Activated T-helper 1 cell treated with anti-CD3 and anti-CD28 coated beads, Interleukin-2, amount 50 U/mL, for 16 hours (primary cell): Measurements from ENCODE around the gene ZNF654.
"Not testable (repeated sequence)": the region's sequence is repeated elsewhere in the genome, so short reads cannot be mapped to it uniquely, and the experiment has no call there.

Experiments used
- DNase-seq, 2 donors: peaks; one replicate each; pipeline ENCODE4 v3.0.0-alpha.2; 2020; ENCODE audit warnings: low read depth in 1 of 2, low spot score in 1 of 2

Gene ZNF654

DNA sequence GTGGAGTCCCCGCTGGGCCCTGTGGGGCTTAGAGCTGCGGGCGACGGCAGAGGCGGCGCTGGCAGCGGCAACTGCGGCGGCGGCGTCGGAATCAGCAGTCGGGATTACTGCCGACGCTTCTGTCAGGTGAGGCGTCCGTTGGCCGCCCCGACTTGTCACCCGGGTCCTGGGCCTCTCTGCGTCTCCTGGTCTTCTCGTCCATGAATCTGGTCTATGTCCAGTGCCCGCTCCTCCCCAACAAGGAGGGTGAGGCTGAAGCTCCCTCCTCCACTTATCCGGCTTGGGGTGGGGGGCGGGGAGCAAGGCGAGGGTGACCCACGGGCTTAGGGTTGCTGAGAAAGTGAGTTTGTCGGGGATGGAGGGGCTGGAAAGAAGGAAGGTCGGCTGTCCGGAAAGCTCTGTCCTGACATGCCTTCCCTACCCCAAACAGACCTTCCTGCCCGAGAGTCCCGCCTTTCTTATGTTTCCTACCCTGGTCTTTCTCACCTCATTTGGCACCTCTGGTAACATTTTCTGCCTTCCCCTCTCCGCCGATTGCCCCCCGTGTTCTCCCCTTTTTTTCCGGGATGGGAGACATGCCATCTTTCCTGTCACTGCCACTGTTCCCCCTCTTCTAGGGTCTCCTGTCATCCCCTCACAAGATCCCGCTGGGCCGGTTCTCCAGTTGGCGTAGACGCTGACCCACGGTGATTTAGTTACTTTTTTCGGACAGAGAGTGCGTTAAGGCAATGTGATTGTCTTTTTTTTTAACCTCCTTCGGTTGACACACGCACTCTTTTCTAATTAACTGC lies 520 bp downstream of the ZNF654 start:
- no peak for DNase-seq

DNA sequence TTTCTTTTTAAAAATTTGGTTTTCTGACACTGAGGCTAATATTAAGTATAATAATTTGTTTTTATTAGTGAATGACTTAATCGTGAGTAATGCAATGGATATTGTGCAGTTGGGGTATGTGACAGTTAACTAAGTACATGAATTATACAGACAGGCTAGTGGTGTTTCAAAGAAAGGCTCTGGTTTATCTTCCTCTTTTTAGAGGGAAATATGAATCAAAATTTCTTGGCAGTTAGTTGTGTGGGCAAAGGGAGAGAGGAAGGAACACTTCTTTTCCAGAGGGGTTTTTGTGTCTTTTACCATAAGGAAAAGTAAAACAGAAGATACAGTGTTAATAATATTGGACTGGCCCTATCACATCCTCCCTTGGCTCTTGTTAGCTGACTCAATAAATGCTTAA lies 2.7 kb downstream of the ZNF654 start:
- no peak for DNase-seq

GRCh38 chr3:88075072-88075471 lies 16.0 kb downstream of the ZNF654 start:
- no peak for DNase-seq

GRCh38 chr3:88075497-88075896 lies 16.4 kb downstream of the ZNF654 start:
- DNase-seq: no peak

- no peak for DNase-seq
These were observed 17.7 kb downstream of the ZNF654 start for GRCh38 chr3:88076712-88077111.

- no peak for DNase-seq
These were observed 19.9 kb downstream of the ZNF654 start for GRCh38 chr3:88078932-88079331.

DNA sequence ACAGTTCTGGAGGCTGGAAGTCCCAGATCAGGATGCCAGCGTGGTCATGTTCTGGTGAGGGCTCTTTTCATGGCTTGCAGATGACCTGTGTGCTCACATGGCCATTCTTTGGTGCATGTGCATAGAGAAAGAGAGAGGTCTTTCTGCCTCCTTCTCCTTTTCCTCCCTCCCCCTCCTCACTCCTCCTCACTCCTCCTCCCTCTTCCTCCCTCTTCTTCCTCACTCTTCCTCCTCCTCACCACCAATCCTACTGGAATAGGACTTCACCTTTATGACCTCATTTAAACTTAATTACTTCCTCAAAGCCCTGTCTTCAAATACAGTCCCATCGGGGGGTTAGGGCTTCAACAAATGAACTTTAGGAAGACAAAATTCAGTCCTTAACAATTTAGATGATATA lies 23.8 kb downstream of the ZNF654 start:
- no peak for DNase-seq

- DNase-seq: no peak
These were observed 25.0 kb downstream of the ZNF654 start for GRCh38 chr3:88084097-88084501.

DNA sequence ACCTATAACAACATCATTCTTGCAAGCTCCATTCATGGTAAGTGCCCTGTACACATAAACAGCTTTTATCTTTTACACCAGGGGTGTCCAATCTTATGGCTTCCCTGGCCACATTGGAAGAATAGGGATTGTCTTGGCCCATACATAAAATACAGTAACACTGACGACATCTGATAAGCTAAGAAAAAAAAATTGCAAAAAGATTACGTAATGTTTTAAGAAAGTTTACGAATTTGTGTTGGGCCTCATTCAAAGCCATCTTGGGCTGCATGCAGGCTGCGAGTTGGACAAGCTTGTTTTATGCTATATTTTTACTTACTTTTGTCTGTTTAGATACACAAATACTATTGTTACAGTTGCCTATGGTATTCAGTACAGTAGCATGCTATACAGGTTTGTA lies 31.6 kb downstream of the ZNF654 start:
- no peak for DNase-seq

- no peak for DNase-seq
These were observed 33.2 kb downstream of the ZNF654 start for GRCh38 chr3:88092270-88092669.

DNA sequence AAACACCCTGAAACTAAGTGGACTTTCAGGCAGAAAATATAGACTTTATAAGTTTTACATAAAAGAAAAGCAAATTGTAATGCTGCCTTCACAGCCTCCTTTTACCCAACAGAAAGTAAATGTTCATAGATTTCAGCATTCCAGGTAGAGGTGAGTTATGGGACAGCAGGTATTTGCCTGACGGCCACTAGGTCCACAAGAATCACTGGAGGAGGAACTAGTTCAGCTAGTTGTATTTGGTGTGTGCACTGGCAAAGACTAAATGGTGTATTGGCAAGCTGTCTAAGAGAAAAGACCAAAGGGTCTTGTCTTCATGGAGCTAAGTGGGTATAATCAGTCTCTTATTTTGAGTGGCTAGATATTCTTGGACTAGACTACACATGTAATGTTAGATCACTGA lies 34.2 kb downstream of the ZNF654 start:
- no peak for DNase-seq

GRCh38 chr3:88101142-88101541 lies 42.1 kb downstream of the ZNF654 start:
- DNase-seq: no peak

DNA sequence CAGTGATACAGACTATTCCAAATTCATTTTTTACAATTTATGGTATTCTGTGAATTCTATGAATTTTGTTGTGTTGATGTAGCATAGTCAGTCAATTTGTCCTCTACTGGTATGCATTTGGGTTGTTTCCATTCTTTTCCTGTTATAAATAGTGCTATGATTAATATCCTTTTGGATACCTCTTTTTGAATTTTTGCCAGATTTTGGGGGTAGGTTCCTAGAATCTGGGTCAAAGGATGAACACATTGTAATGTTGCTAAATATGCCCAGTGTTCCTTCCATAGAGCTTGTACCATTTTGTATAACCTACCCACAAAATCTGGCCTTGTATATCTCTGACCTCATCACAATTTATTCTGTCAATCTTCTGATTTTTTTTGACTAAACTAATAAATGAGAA lies 46.3 kb downstream of the ZNF654 start:
- DNase-seq: no peak

- no peak for DNase-seq
These were observed 53.2 kb downstream of the ZNF654 start for GRCh38 chr3:88112289-88112688.

DNA sequence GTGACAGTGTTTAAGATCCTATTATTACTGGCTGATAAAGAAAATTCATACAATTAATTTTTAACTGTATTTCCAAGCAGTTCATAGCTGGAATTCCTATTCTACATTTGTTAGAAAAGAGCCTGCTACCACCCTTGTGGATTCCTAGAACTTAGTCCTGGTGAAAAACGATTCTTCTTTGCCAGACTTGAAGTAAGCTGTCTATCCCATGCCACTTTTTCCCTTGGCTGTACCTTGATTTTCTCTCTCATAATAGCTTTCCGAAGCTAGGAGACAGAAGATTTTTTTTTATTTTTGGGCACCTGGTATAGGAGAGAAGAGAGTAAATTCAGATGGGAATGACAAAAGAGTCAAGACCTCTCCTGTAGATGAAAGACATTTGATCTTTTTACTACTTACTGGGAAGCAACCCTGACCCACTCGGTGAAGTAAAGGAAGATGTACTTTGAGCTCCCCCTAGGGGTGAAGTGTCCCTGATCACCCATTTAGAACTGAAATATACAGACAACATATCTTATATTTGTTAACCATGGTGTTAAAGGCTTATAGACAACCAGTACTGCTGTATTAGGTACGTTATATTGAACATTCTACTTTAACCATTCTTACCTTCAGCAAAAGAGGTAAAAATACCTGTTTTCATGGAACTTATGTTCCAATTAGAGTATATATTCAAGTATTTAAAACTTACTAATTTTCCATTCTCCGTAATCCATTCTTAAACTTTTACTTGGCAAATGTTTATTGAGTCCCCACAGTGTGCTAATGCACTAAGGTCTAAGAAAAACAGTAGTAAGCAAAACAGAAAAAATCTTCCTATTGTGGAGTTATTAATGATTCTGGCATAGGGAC lies 54.5 kb downstream of the ZNF654 start:
- peak in 1 of 2 donors; percentile 20 for DNase-seq

GRCh38 chr3:88114878-88115549 lies 56.0 kb downstream of the ZNF654 start:
- no peak for DNase-seq

DNA sequence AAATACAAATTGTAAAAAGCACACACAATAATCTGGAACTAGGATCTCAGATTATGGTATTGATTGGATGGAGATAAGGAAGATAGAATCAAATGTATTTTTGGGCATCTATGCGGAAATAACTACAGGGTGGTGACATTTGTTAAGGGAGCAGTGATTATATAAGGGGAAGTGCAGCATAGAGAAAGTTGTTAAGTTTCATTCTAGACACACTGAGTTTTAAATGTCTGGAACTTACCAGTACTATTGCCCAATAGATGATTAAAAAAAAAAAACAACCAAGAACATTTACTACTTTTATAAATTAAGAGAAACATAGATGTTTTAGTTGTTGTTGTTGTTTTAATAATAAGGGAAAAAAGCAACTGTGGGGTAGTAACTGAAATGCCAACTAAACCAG lies 58.6 kb downstream of the ZNF654 start:
- DNase-seq: no peak

DNA sequence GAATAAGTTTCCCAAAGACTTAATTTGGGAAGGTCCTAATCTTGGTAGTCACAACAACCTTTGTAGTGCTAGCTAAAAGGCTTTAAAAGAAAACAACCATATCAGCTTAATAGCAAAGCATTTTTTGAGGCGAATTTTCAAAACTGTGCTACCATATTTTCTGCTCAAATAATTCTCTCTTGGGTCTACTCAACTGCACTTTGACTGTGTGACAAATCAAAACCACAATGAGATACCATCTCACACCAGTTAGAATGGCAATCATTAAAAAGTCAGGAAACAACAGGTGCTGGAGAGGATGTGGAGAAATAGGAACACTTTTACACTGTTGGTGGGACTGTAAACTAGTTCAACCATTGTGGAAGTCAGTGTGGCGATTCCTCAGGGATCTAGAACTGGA lies 59.5 kb downstream of the ZNF654 start:
- not testable (repeated sequence) for DNase-seq

- no peak for DNase-seq
These were observed 64.5 kb downstream of the ZNF654 start for GRCh38 chr3:88123526-88123925.

- no peak for DNase-seq
These were observed 72.6 kb downstream of the ZNF654 start for GRCh38 chr3:88131695-88132094.

DNA sequence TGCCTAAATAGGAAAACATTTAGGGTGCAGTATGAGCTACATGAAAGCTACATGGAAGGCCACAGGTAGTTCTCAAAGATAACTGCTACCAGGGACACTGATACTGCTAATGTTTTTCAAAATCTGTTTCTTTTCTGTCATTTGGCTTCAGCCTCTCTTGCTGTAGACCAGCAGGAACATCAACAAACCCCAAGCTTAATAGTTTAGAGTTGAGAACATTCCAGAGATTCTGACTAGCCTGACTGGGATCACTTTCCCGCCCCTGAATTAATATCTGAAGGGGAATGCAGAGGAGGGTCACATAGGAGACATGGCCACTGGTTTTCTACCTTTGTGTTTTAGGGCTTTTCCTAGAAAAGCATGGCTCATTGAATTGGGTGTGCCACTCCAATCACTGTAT lies 73.8 kb downstream of the ZNF654 start:
- DNase-seq: no peak

GRCh38 chr3:88133711-88134263 lies 74.7 kb downstream of the ZNF654 start:
- no peak for DNase-seq
